GM21360 (cell line): ENCODE measurements around the gene DNAJB8.

Source experiments
- ATAC-seq: cut with Tn5 transposase; IDR thresholded peaks from one replicate; pipeline ENCODE4 v1.9.1; 2021; ENCODE audit warnings: mild to moderate bottlenecking, moderate library complexity; ENCODE audit not compliant: unreplicated experiment

DNAJB8 gene

DNA sequence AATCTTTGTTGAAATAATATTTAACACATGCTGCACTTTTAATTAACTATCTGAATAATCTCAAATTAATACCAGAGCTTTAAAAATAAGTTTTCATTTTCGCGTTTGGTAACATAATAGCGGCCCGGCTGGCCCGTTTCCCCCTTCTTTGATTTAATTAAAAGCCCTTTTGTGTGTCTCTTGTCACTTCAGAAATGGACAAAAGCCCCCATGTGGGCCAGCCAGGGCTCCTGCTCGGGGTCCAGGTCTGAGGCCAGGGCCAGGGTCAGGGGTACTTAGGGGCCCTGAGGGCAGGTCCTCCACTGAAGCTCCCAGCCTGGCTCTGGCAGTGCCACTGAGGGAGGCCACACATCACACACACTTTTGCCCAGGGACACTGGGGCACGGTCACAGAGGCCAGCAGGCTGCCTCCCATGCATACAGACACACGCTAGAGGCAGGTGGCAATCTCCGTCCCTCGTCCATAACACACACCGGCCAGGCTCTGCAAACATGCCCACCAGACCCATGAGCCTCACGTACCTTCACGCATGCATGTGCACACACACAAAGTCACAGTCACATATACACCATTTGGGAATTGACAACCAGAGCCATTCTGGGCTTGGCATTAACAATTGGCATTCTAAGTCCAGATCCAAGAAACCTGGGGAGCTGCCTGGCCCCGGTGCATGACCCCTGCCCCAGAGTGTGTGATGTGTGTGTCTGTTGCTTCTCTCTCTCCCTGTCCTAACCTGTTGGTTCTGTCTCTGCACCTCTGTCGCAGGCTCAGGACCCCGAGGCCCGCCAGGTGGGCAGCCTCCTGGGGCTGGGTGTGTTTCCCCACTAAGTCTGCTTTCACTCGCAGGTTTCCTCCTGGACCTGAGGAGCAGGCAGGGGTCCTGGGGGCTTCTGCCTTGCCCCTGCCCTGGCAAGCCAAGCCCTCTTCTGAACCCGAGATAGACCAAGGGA, 38.5 kb downstream of the DNAJB8 start:
- no peak for ATAC-seq

DNA sequence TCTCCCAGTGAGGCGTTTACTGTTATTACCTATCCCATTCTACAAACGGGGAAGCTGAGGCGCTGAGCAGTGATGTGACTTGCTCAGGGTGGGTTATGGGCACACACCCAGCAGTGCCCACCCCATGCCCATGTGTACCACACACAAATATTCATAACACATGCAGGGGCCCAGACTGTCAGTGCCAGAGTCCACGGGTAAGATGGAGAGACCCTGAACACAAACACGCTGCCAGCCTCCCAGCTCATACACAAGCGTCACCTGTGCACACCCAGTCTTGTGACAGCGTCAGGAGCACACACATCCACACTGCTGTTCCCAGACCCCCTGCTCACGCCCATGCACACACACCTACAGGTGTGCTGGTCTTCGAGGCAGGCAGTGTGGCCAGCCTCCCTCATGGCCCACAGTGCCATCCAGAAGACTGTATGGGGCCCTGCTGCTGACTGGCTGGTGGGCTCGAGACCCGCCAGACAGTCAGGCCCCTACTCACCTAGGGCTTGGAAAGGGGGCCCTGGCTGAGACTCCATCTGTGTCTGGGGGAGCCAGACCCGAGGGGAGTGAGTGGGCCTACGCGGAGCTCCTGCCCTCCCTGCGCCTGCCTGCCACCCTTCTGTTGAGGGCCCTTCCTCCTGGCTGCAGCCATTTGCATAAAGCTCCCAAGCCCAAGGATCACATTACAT, 39.4 kb downstream of the DNAJB8 start:
- ATAC-seq: no peak

DNA sequence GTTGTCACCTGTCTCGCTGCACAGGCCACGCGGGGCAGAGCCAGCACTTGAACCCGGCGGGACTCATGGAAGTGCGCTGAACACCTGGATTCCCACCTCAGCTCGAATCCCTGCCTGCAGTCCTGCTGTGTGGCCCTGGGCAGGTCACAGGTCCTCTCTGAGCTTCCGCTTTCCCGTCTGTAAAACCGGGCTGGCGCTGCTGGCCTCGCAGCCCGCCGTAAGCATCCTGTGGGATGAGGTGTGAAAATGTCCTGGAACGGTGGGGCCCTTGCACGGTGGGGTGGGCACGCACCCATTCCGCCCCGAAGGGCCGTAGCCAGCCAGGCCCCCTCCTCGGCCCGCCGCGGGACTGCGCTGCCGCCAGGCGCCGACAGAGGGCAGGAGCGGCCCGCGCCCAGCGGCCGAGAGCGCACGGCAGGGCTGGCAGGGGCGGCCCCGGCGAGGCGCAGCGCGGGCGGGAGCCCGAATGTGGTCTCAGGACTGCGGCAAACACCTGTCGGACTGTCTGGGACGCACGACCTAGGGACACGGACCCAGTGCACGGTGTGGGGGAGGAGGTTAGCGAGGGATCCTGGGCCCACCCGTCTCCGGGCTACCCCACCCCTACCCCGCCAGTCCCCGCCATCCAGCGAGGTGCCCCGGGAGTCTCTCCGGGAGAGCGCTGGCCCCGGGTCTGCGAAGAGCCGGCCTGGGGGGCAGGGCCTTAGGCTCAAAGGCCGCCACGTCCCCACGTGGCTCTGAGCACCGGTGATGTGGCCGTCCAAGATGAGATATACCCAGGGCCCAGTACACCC, 40.4 kb downstream of the DNAJB8 start:
- no peak for ATAC-seq

DNA sequence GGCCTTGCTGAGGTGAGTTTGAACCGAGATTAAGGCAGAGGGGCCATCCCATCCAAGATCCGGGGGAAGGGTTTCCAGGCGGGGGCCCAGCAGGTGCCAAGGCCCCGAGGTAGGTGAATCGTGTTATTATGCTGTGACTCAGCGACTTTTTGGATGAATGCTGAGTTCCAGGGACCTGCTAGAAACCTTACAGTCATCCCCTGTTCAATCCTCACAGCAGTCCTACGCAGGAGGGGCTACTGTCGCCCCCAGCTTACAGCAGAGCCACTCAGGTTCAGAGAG, 40.9 kb downstream of the DNAJB8 start:
- no peak for ATAC-seq

DNA sequence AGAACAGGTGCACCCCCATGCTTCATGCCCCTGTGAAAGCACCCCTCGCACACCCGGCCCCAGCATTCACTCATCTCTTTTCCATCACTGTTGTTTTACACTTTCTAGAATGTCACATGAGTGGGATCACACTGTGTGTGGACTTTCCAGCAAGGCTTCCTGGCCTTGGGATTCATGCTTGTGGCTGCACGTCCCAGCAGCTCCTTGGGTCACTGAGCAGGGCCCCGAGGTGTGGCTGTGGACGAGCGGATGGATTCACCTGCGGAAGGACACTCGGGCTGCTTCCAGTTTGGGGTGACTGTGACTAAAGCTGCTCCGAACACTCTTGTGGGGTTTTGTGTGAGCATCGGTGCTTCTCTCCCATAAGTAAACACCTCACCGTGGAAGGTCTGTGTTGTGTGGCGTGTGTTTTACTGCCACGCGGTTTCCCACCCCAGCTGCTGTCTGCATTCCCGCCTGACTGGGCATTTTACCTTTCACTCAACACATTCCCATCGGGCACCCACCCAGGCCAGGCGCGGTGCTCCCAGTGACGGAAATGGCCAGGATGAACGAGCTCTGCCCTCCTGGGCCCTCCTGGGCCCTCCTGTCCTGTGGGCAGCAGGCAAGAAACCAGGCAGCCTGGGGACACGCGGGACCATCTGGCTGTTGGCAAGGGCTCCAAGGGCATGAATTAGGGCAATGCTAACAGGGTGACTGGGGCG, 41.4 kb downstream of the DNAJB8 start:
- ATAC-seq: no peak

DNA sequence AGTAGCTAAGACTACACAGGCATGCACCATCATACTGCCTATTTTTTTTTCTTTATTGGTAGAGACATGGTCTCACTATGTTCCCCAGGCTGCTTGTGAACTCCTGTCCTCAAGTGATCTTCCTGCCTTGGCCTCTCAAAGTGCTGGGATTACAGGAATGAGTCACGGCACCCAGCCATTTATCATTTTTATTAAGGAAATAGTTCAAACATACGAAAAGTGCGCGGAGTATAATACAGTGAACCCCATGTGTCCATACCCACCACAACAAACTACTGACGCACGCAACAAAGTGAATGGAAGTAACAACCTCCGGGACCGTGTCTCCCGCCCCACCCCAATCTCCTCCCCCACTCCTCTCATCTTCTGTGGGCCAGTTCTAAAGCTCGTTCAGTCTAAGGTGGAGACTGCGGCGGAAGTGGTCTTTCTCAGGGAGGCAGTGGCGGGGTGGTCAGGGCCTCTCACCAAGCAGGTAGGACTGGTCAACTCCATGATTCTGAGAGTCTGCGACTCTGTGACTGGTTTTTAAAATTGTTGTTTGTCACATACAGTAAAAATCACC, 42.1 kb downstream of the DNAJB8 start:
- no peak for ATAC-seq

DNA sequence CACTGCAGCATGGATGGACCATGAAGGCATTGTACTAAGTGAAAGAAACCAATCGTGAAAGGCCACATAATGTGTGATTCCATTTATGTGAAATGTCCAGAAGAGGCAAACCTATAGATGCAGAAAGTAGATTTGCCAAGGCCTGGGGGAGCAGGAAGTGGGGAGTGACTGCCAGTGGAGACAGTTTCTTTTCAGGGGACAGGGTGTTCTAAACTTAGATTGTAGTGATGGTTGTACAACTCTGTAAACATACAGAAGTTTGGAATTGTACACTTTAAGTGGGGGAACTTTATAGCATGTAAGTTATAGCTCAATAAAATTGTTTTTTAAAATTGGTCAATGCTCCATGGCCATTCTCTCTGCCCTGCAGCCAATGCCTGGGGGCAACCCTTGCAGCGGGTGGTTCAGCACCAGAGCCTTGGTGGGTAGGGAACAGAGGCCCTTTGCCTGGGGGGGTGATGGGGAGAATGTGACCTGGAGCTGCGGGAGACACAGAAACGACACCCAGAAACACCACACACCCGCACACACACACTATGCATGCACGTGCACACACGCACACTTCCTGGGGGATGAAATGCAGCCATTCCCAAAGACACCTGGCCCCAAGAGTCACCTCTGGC, 43.1 kb downstream of the DNAJB8 start:
- ATAC-seq: no peak

DNA sequence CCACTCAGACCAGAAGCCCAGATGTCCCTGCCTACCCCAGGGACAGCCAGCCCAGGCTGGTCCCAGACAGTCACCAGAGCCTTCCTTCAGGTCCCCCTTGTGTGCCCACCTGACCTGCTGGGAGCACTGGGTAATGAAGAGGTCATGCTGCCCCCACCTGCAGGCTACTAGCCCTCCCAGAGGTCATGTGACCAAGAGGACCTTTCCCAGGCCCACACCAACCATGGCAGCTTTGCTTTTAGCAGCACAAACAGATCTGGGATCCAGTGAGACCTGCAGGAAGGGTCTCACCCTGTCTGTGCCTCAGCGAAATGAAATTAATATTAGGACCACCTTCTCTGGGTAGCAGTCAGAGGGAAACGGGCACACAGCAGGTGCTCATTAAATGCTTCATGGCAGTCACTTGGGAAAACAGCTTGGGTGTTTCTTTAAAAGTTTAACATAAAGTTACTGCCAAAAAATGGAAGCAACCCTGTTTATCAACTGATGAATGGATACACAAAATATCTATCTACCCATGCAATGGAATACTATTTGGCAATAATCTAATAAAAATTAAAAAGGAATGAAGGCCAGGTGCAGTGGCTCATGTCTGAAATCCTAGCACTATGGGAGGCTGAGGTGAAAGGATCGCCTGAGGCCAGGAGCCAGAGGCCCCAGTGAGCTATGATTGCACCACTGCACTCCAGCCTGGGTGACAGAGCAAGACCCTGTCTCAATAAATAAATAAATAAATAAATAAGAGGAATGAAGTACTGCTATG, 43.7 kb downstream of the DNAJB8 start:
- no peak for ATAC-seq

DNA sequence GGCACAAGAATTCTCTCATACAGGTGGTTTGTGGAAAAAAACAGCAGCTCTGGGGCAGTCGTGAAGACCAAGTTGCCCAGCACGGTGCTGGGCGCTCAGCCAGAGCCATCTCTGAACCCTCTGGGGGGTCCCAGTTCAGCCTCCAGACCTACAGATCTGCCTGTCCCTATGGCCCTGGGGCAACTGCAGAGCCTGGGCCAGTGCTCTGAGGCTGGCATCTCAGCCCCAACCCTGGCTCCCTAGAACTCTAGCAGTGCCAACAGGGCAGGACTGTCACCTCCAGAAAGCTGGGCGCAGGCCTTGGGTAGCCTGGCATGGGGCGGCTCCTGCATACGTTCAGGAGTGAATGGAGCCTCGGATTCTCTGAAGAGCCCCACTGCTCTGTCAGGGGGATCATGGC, 44.7 kb downstream of the DNAJB8 start:
- ATAC-seq: no peak

DNA sequence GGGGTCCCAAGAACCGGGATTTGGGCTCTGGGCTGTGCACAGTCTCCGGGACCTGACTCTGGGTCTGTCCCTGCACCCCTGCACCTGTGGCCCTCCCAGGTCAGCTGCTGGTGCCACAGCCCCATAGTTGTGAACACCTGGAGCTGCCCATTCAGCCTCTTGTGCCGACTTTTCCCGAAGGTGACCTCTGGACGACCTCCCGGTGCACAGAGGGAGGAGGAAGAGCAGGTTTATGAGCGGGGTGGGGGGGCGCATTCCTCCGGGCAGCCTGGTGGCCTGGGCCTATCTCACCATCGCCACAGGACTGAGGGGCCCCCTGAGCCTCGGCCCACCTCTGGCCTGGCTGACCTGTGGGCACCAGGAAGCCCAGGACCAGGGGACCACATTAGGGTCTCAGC, 45.3 kb downstream of the DNAJB8 start:
- no peak for ATAC-seq

DNA sequence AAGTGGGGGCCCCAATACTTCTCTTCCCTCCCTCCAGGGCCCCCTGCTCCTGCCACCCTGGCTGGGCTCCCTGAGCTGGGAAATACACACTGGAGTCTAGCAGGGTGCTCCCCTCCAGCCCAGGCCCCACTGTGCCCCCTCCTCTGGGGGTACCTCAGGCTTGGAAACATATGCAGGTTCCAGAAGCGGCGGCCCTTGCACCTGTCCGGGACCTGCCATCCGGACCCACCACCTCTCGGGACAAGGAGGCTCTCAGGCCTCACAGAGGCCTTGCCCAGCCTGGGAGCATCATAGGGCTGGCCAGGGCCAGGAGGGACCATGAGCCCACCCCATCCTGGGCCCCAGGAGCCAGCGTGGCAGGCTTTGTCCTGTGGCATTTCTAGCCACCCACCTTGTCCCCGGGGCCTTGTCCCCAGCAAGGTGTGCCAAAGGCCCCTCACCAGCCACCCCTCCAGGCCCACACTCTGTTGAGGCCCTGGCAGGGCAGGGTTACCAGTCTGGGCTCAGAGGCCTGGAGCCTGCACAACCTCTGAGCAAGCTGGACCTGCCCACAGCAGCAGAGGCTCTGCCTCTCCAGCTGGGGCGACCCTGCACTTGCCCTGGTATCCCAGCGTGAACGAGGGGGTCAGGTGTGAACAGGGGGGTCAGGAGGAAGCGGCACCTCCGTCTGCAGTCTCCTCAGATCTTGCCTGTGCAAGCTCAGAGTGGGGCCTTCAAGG, 45.8 kb downstream of the DNAJB8 start:
- ATAC-seq: no peak

DNA sequence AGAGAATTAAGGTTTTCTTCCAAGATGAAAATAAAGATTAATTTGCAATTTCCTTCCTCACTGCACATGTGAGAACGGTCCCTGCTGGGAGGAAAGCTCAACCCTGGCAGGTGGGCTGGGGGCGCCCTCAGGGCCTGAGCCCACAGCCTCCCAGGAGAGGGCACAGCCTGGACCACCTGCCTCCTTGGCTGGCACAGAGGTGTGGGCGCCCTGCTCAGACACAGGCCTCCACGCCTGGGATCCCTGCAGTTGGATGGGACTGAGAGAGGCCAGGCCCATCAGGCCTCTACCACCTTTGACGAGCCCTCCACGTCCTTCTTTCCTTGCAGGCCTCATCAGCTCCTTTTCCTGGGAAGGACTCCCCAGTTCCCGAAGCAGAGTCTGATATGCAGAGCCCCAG, 46.4 kb downstream of the DNAJB8 start:
- ATAC-seq: no peak

DNA sequence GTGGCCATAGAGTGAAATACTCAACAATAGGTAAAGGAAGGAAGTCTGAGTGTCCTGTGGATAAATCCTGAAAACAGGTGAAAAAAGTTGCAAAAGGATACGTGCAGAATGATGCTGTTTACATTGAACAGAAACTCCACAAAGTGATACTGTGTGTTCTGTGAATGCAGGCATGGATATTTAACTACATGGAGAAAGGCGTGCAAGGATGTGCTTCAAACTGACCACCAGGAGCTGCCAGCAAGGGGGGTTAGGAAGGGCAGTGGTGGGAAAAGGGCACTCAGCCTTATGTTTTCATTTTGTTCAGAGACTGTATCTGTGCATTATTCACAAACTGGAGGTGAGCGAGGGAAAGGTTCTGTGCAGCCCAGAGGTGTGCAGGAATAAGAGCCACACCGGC, 47.4 kb downstream of the DNAJB8 start:
- no peak for ATAC-seq

DNA sequence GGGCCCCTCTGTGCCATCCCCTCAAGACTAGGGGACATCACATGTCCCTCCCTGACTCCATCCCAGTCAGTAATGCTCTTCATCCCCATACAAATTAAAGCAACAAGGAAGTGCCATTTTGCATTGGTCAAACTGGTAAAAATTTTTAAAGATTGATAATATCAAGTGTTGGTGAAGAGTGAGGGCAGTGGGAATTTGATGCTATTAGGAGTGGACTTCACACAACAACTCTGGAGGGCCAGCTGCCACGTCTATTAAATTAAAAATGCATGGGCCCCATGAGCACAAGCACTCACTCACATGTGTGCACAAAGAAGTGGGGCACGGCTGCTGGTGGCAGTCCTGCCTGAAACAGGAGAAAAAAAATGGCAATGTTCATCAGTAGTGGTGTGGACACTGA, 47.8 kb downstream of the DNAJB8 start:
- no peak for ATAC-seq

DNA sequence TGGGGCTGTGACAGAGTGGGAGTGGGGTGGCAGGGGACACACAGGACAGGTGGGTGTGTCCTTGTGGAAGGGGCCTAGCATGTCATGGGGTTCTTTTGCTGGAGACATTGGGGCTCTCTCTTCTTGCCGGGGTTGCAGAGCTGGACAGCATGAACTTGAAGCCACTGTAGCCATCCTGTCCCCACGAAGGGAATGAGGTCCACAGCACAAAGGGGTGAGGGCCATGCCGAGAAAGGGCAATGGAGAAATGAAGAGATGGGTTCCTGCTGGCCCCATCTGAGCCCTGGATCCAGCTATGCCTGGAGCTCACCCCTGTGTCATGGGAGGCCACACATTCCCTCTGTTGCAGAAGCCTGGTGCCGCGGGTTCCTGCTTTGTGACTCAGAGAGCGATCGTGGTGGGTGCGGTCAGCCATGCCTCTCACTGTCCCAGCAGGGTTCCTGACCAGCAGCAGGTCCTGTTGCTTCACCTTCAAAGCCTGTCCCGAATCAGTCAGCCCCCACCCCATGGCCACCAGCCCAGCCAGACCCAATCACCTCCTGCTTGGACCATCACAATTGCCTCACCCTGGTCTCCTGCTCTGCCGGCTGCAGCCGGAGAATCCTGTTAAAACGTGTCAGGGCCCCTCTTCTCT, 50.0 kb downstream of the DNAJB8 start:
- no peak for ATAC-seq

DNA sequence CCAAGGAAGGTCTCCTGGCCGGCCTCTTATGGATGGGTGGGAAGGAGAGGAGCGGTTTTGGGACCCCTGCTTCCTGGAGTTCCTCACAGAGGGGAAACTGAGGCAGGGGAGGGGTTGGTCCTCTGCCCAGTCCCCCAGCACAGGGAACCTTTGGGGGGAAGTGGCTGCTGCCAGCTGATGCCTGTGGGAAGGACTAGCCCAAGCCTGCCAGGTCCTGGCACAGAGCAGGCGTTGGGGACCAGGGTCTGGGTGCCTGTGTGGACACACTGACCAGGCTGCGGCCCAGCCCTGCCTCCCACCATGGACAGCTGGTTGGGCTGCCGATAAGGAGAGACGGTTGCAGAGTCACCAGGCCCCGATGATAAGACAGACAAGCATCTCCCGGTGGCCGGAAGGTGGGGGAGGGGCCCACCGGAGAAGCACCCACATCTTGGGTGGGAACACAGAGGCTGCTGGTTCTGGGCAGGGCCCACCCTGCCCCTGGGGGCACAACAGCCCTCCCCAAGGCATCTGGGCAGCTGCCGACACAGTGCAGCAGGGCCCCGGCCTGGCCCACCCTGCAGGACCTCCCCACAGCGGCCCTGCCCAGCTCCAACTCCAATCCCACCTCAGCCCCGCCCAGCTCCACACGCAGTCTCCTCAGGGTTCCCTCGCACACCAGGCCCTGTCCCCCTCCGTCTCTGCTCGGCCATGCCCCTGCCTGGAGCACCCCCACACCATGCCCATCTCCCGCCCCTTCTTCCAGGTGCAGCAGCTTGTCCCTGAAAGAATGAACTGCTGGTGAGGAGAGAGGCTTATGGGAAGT, 50.7 kb downstream of the DNAJB8 start:
- ATAC-seq: no peak

DNA sequence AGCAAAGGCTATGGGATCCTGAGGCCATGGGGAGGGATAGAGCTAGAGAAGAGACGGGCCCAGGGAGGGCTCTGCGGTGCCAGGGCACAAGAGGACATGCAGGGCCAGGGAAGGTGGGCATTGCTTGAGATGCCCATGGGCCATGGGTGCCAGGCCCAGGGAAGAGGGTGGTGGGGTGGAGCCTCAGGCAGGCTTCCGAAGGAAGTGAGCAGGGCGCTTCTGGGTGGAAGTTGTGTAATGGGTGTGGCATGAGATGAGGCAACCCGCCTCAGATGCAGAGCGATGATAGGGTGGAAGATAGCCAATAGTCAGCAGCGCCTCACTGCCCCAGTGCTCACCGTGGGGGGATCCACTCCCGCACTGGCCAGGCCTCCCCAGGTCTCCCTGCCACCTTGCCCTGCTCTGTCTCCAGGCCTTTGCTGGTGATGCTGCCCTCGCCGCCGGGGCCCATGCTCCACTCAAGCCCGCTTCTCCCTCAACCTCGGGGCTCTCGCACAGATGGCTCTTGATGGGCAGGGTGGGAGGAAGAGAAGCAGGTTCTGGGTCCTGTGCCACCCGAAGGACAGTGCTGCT, 51.4 kb downstream of the DNAJB8 start:
- no peak for ATAC-seq
